Mesenchymal stem cell (in vitro differentiated cells and primary cell): ENCODE results near the gene F2RL3.

Source experiments
- DNase-seq: peaks from one replicate; pipeline ENCODE4 v3.0.0-alpha.2; 2013
- H2AFZ ChIP-seq: one replicate; pipeline ENCODE4 v1.6.1; 2013; ENCODE audit warnings: low read depth, mild to moderate bottlenecking, control low read depth, inconsistent platforms, low read length, moderate library complexity
- H2AK5ac ChIP-seq: 2 replicates; pipeline ENCODE4 v1.6.1; 2013; ENCODE audit warnings: low read length, moderate library complexity, mild to moderate bottlenecking, inconsistent platforms; ENCODE audit not compliant: severe bottlenecking
- H2BK120ac ChIP-seq: one replicate; pipeline ENCODE4 v1.6.1; 2013; ENCODE audit warnings: low read depth, mild to moderate bottlenecking, inconsistent platforms, low read length, moderate library complexity
- H2BK12ac ChIP-seq, 2 experiments: one replicate each; pipeline ENCODE4 v1.6.1; 2013; ENCODE audit warnings: inconsistent platforms in 2 of 2, low read length in 2 of 2, mild to moderate bottlenecking in 2 of 2, moderate library complexity in 2 of 2, control low read depth in 1 of 2
- H2BK15ac ChIP-seq: one replicate; pipeline ENCODE4 v1.6.1; 2013; ENCODE audit warnings: mild to moderate bottlenecking, low read depth, inconsistent platforms; ENCODE audit not compliant: poor library complexity, severe bottlenecking
- H2BK5ac ChIP-seq: 2 replicates; pipeline ENCODE4 v1.6.1; 2013; ENCODE audit warnings: low read depth, mild to moderate bottlenecking, low read length, control low read depth, inconsistent platforms; ENCODE audit not compliant: poor library complexity, severe bottlenecking
- H3K14ac ChIP-seq, 2 experiments: one replicate each; pipeline ENCODE4 v1.6.1; 2013; ENCODE audit warnings: inconsistent platforms in 2 of 2, low read length in 2 of 2, control low read depth in 1 of 2, mild to moderate bottlenecking in 1 of 2, moderate library complexity in 1 of 2
- H3K18ac ChIP-seq, 2 experiments: one replicate each; pipeline ENCODE4 v1.6.1; 2013; ENCODE audit warnings: inconsistent platforms in 2 of 2, low read length in 2 of 2, control low read depth in 1 of 2, low read depth in 1 of 2, mild to moderate bottlenecking in 1 of 2
- H3K23ac ChIP-seq, 2 experiments: one replicate each; pipeline ENCODE4 v1.6.1; 2013; ENCODE audit warnings: inconsistent platforms in 2 of 2, low read length in 2 of 2, mild to moderate bottlenecking in 2 of 2, moderate library complexity in 2 of 2, control low read depth in 1 of 2
- H3K27ac ChIP-seq: 2 replicates; pipeline ENCODE4 v1.5.1; 2013; ENCODE audit warnings: mild to moderate bottlenecking, moderate library complexity, low read length, control low read depth, inconsistent platforms; ENCODE audit not compliant: poor library complexity, severe bottlenecking
- H3K27me3 ChIP-seq, 2 experiments: 2 replicates each; pipeline versions ENCODE4 v1.6.1 to v1.7.0; 2013; ENCODE audit warnings: low read length in 2 of 2, mild to moderate bottlenecking in 2 of 2, moderate library complexity in 2 of 2, control low read depth in 1 of 2, inconsistent platforms in 1 of 2; ENCODE audit not compliant: control insufficient read depth in 1 of 2, insufficient read depth in 1 of 2
- H3K36me3 ChIP-seq, 2 experiments: 2 replicates each; pipeline versions ENCODE4 v1.6.1 to v1.7.0; 2013; ENCODE audit warnings: low read length in 2 of 2, control low read depth in 1 of 2, inconsistent platforms in 1 of 2, low read depth in 1 of 2, mild to moderate bottlenecking in 1 of 2; ENCODE audit not compliant: insufficient read depth in 2 of 2, control insufficient read depth in 1 of 2
- H3K4ac ChIP-seq, 2 experiments: one replicate each; pipeline ENCODE4 v1.6.1; 2013; ENCODE audit warnings: inconsistent platforms in 2 of 2, low read length in 2 of 2, mild to moderate bottlenecking in 2 of 2, moderate library complexity in 2 of 2, control low read depth in 1 of 2, low read depth in 1 of 2
- H3K4me1 ChIP-seq: 2 replicates; pipeline ENCODE4 v1.6.1; 2013; ENCODE audit warnings: low read depth, low read length, control low read depth; ENCODE audit not compliant: control insufficient read depth, insufficient read depth
- H3K4me2 ChIP-seq: 2 replicates; pipeline ENCODE4 v1.6.1; 2013; ENCODE audit warnings: low read length, mild to moderate bottlenecking, inconsistent platforms; ENCODE audit not compliant: poor library complexity, severe bottlenecking
- H3K4me3 ChIP-seq, 2 experiments: 2 replicates each; pipeline versions ENCODE4 v1.5.1 to v1.7.0; 2013; ENCODE audit warnings: low read length in 2 of 2, mild to moderate bottlenecking in 2 of 2, control low read depth in 1 of 2, low read depth in 1 of 2; ENCODE audit not compliant: insufficient read depth in 1 of 2
- H3K79me1 ChIP-seq: replicated peaks from 2 replicates; pipeline ENCODE4 v1.6.1; 2013; ENCODE audit warnings: mild to moderate bottlenecking, control low read depth, low read length, inconsistent platforms; ENCODE audit not compliant: poor library complexity, severe bottlenecking
- H3K9ac ChIP-seq: 2 replicates; pipeline ENCODE4 v1.7.0; 2013; ENCODE audit warnings: mild to moderate bottlenecking, low read length, moderate library complexity
- H3K9me3 ChIP-seq: 2 replicates; pipeline ENCODE4 v1.7.0; 2013; ENCODE audit warnings: mild to moderate bottlenecking, low read length; ENCODE audit not compliant: control insufficient read depth
- H4K8ac ChIP-seq: one replicate; pipeline ENCODE4 v1.6.1; 2013; ENCODE audit warnings: inconsistent platforms, mild to moderate bottlenecking, low read length, moderate library complexity
- H4K91ac ChIP-seq: one replicate; pipeline ENCODE4 v1.6.1; 2013; ENCODE audit warnings: mild to moderate bottlenecking, low read length, inconsistent platforms
- WGBS: methylation state at CpG from one replicate; pipeline ENCODE4 v1.1.7; 2013; ENCODE audit warnings: mixed read lengths; 5-methylcytosine and 5-hydroxymethylcytosine counted together

The F2RL3 gene

GRCh38 chr19:16856091-16856490 lies 32.7 kb upstream of the F2RL3 start:
- Histone ChIP-seq H4K8ac (no peak overlapping the region), H2BK120ac (no peak overlapping the region), H4K91ac (no peak overlapping the region), H3K4me1 (peaks cover 11% of the 10 kb centered on the region), H3K9me3 (no peaks in the 10 kb centered on the region), H3K4ac (no peak overlapping the region), H3K9ac (no peak overlapping the region), H2BK12ac (no peak overlapping the region), H3K14ac (no peak overlapping the region), H3K18ac (no peak overlapping the region), H2BK15ac (no peak overlapping the region), H2BK5ac (no peak overlapping the region), H2AK5ac (no peak overlapping the region), H3K27me3 (no peaks in the 10 kb centered on the region), H3K27ac (no peak overlapping the region), H3K36me3 (peaks cover 74% of the 10 kb centered on the region in 2 experiments), H3K79me1 (peaks cover 43% of the 10 kb centered on the region), H3K4me2 (no peak overlapping the region), H3K4me3 (no peak overlapping the region), H3K23ac (no peak overlapping the region), H2AFZ (no peak overlapping the region)
- 93% methylated on average over 9 of the region's 9 CpGs for WGBS
- no peak for DNase-seq

DNA sequence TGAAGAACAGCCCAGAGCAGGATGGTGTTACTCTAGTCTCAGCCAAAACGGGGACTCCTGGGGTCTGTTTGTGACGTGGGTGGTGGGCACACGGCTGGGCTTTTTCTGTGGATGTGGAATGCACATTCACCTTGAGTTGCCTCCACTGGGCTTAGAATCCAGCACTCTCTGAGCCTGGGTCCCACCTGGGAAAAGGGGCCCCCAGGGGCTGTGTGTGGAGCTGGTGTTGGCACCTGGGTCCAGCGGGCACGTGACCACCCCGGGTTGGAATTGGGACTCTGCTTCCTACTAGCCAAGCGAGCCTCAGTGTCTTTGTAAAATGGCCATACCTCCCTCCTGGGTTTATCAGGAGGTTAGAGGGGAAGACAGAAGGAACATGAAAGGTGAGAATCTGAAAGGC lies 29.2 kb upstream of the F2RL3 start:
- Histone ChIP-seq H2AK5ac (no peak overlapping the region), H3K14ac (no peak overlapping the region), H3K27ac (no peak overlapping the region), H3K4me3 (no peak overlapping the region), H3K4me2 (no peak overlapping the region), H4K91ac (no peak overlapping the region), H3K27me3 (no peaks in the 10 kb centered on the region), H3K18ac (no peak overlapping the region), H3K4ac (no peak overlapping the region), H3K23ac (no peak overlapping the region), H2BK120ac (no peak overlapping the region), H3K36me3 (peaks cover 67 to 69% of the 10 kb centered on the region in 2 experiments), H2BK5ac (no peak overlapping the region), H3K4me1 (no peaks in the 10 kb centered on the region), H3K9me3 (no peaks in the 10 kb centered on the region), H3K9ac (no peak overlapping the region), H2BK15ac (no peak overlapping the region), H3K79me1 (peaks cover 32% of the 10 kb centered on the region), H4K8ac (no peak overlapping the region), H2AFZ (no peak overlapping the region), H2BK12ac (no peak overlapping the region)
- WGBS = over 99% methylated on average over 7 of the region's 7 CpGs
- no peak for DNase-seq

GRCh38 chr19:16860118-16860517 lies 28.7 kb upstream of the F2RL3 start:
- no peak overlapping the region for H3K18ac ChIP-seq
- H4K8ac ChIP-seq = no peak overlapping the region
- H3K9me3 ChIP-seq = no peaks in the 10 kb centered on the region
- no peak overlapping the region for H2BK12ac ChIP-seq
- 97% methylated on average over 20 of the region's 20 CpGs for WGBS
- no peaks in the 10 kb centered on the region for H3K4me1 ChIP-seq
- no peak overlapping the region for H3K4me2 ChIP-seq
- H3K27ac ChIP-seq = no peak overlapping the region
- H3K79me1 ChIP-seq = peaks cover 30% of the 10 kb centered on the region
- H2AFZ ChIP-seq = no peak overlapping the region
- H2AK5ac ChIP-seq = no peak overlapping the region
- H3K23ac ChIP-seq = no peak overlapping the region
- H3K4ac ChIP-seq = no peak overlapping the region
- no peak overlapping the region for H3K14ac ChIP-seq
- H2BK15ac ChIP-seq = no peak overlapping the region
- no peak overlapping the region for H3K9ac ChIP-seq
- H2BK5ac ChIP-seq = no peak overlapping the region
- H4K91ac ChIP-seq = no peak overlapping the region
- H3K36me3 ChIP-seq = peaks cover 66 to 69% of the 10 kb centered on the region in 2 experiments
- no peak overlapping the region for H2BK120ac ChIP-seq
- H3K27me3 ChIP-seq = no peaks in the 10 kb centered on the region
- H3K4me3 ChIP-seq = no peak overlapping the region
- no peak for DNase-seq

- Histone ChIP-seq H4K8ac (no peak overlapping the region), H3K9ac (no peak overlapping the region), H2AK5ac (no peak overlapping the region), H3K4me2 (no peak overlapping the region), H3K9me3 (no peaks in the 10 kb centered on the region), H3K23ac (no peak overlapping the region), H3K36me3 (peaks cover 69 to 73% of the 10 kb centered on the region in 2 experiments), H2BK120ac (no peak overlapping the region), H4K91ac (no peak overlapping the region), H3K4me3 (no peak overlapping the region), H2BK5ac (no peak overlapping the region), H3K4ac (no peak overlapping the region), H2BK12ac (no peak overlapping the region), H2BK15ac (no peak overlapping the region), H3K79me1 (peaks cover 31% of the 10 kb centered on the region), H3K14ac (no peak overlapping the region), H3K18ac (no peak overlapping the region), H3K27ac (no peak overlapping the region), H2AFZ (no peak overlapping the region), H3K4me1 (no peaks in the 10 kb centered on the region), H3K27me3 (no peaks in the 10 kb centered on the region)
- WGBS = 87% methylated on average over 3 of the region's 3 CpGs
- no peak for DNase-seq
Observed at GRCh38 chr19:16861011-16861410, 27.8 kb upstream of the F2RL3 start.
